A673 (cell line): ENCODE results near the gene PARD3. TPM values are rescaled to one million over a fixed set of nuclear protein-coding genes. Genes with fewer than 3 reads are reported as not detected.
A peak's percentile ranks its signal among the peaks of the same experiment; 100 is the strongest.

ENCODE experiments used
- BruUV-seq: library from RNA; stranded (reverse); fragments of 400-500 nt; replicated peaks from 2 replicates; lab custom pipeline; 2021; lab: Mats Ljungman, UMichigan
- CTCF ChIA-PET: fragments of 300-600 bp; sonication (Branson Sonifier 250); formaldehyde crosslinking; loops from one replicate; lab custom pipeline; 2022; ENCODE audit warnings: antibody characterized with exemption; lab: Charles Lee
- POLR2A ChIA-PET: fragments of 300-600 bp; sonication (Branson Sonifier 250); formaldehyde crosslinking; loops from one replicate; lab custom pipeline; 2022; ENCODE audit warnings: antibody characterized with exemption; ENCODE audit not compliant: low non-redundant PET; lab: Charles Lee
- DNase-seq: peaks from one replicate; pipeline ENCODE4 v3.0.0-alpha.2; 2015; ENCODE audit warnings: low spot score
- H3K27ac ChIP-seq: fragments of 200-600 bp; sonication (generic); 2 replicates; pipeline ENCODE4 v1.5.1; 2016; ENCODE audit warnings: mixed run types, low read depth, mild to moderate bottlenecking, mixed read lengths, antibody characterized with exemption, low read length; ENCODE audit not compliant: poor library complexity, severe bottlenecking
- H3K27me3 ChIP-seq: fragments of 200-600 bp; sonication (generic); replicated peaks from 2 replicates; pipeline ENCODE4 v1.6.1; 2017; ENCODE audit warnings: mixed run types, low read depth, mild to moderate bottlenecking, mixed read lengths, antibody characterized with exemption, low read length; ENCODE audit not compliant: insufficient read depth, poor library complexity
- H3K36me3 ChIP-seq: fragments of 200-600 bp; sonication (generic); 2 replicates; pipeline ENCODE4 v1.6.1; 2016; ENCODE audit warnings: mixed run types, mild to moderate bottlenecking, mixed read lengths, antibody characterized with exemption, low read length; ENCODE audit not compliant: insufficient read depth, poor library complexity, severe bottlenecking
- H3K4me1 ChIP-seq: fragments of 200-600 bp; sonication (generic); 2 replicates; pipeline ENCODE4 v1.6.1; 2017; ENCODE audit warnings: mixed run types, mild to moderate bottlenecking, mixed read lengths, antibody characterized with exemption, low read length; ENCODE audit not compliant: insufficient read depth, poor library complexity, severe bottlenecking
- H3K4me3 ChIP-seq: fragments of 200-600 bp; sonication (generic); 2 replicates; pipeline ENCODE4 v1.5.1; 2016; ENCODE audit warnings: low read depth, mixed run types, mild to moderate bottlenecking, mixed read lengths, low read length; ENCODE audit not compliant: poor library complexity, severe bottlenecking
- H3K9me3 ChIP-seq: fragments of 200-600 bp; sonication (generic); 2 replicates; pipeline ENCODE4 v1.6.1; 2016; ENCODE audit warnings: mixed run types, low read depth, mild to moderate bottlenecking, mixed read lengths, antibody characterized with exemption, low read length; ENCODE audit not compliant: poor library complexity, severe bottlenecking
- CTCF ChIP-seq: fragments of 300-800, 200-600 bp; sonication (generic); conservative IDR thresholded peaks from 2 replicates; pipeline ENCODE4 v1.5.1; 2017; ENCODE audit warnings: low read depth, mild to moderate bottlenecking, antibody characterized with exemption, low read length, moderate library complexity, mixed read lengths
- EZH2 ChIP-seq: fragments of 200-600 bp; sonication (generic); IDR thresholded peaks from 2 replicates; pipeline ENCODE4 v1.6.1; 2017; ENCODE audit warnings: borderline replicate concordance, low read depth, mild to moderate bottlenecking, mixed read lengths, antibody characterized with exemption, low read length; ENCODE audit not compliant: poor library complexity, severe bottlenecking
- intact Hi-C: fragments of 100-400 bp; cut with micrococcal nuclease; formaldehyde crosslinking; loops from one replicate; pipeline ENCODE4 v1.10.0; 2022; ENCODE audit not compliant: unreplicated experiment
- total RNA-seq: library from RNA; stranded (reverse); gene quantifications from 2 replicates; pipeline ENCODE4 v1.2.3, GENCODE V29; 2021

Gene PARD3
- total RNA-seq, 1 experiment from 2014 or later: 28.0 TPM

GRCh38 chr10:34399013-34399412 is 416.1 kb downstream of the PARD3 start:
- TF ChIP-seq EZH2 (no peak), CTCF (no peak)
- H3K36me3 ChIP-seq: no peaks in the 10 kb centered on the region
- no TSS peak for BruUV-seq
- intact Hi-C loops: loop anchor here (10.0 kb wide), 1 partner anchor 1064 kb away; the partner anchor contains the start of gene NRP1
- no peak overlapping the region for H3K4me3 ChIP-seq
- no peak overlapping the region for H3K27ac ChIP-seq
- no peaks in the 10 kb centered on the region for H3K9me3 ChIP-seq
- CTCF ChIA-PET: no interaction called here
- no peak for DNase-seq
- POLR2A ChIA-PET: no interaction called here
- H3K27me3 ChIP-seq: no peaks in the 10 kb centered on the region
- peaks cover 17% of the 10 kb centered on the region for H3K4me1 ChIP-seq

- no peak overlapping the region for H3K27ac ChIP-seq
- TF ChIP-seq CTCF (no peak), EZH2 (no peak)
- H3K4me1 ChIP-seq: peaks cover 17% of the 10 kb centered on the region
- no TSS peak for BruUV-seq
- POLR2A ChIA-PET: no interaction called here
- H3K4me3 ChIP-seq: no peak overlapping the region
- no peaks in the 10 kb centered on the region for H3K27me3 ChIP-seq
- DNase-seq: peak; percentile 27
- CTCF ChIA-PET: no interaction called here
- no peaks in the 10 kb centered on the region for H3K9me3 ChIP-seq
- H3K36me3 ChIP-seq: no peaks in the 10 kb centered on the region
- intact Hi-C loops: loop anchor here (10.0 kb wide), 1 partner anchor 1063 kb away; the partner anchor contains the start of gene NRP1
Observed at GRCh38 chr10:34397324-34397723, 417.8 kb downstream of the PARD3 start.

GRCh38 chr10:34396663-34397062 is 418.4 kb downstream of the PARD3 start:
- Histone ChIP-seq H3K27ac (no peak overlapping the region), H3K36me3 (no peaks in the 10 kb centered on the region), H3K4me1 (peaks cover 17% of the 10 kb centered on the region), H3K27me3 (no peaks in the 10 kb centered on the region), H3K4me3 (no peak overlapping the region), H3K9me3 (no peaks in the 10 kb centered on the region)
- ChIA-PET CTCF (no interaction called here), POLR2A (no interaction called here)
- TF ChIP-seq CTCF (no peak), EZH2 (no peak)
- peak; percentile 32 for DNase-seq
- BruUV-seq: no TSS peak
- intact Hi-C loops: loop anchor here (10.0 kb wide), 1 partner anchor 1062 kb away; the partner anchor contains the start of gene NRP1
